Fibroblast of pulmonary artery (primary cell): ENCODE data around the gene SP110.
A peak's percentile ranks its signal among the peaks of the same experiment; 100 is the strongest.
"Not testable (repeated sequence)": the region's sequence is repeated elsewhere in the genome, so short reads cannot be mapped to it uniquely, and the experiment has no call there.

ENCODE experiments used
- DNase-seq: peaks from one replicate; pipeline ENCODE4 v3.0.0-alpha.2; 2010; ENCODE audit warnings: low read depth
- H3K4me3 ChIP-seq: replicated peaks from 2 replicates; pipeline ENCODE4 v1.5.1; 2011; ENCODE audit warnings: low read depth, mild to moderate bottlenecking, control low read depth, low read length, moderate library complexity
- TF ChIP-seq, protein P1 (sequence below): IDR thresholded peaks from 2 replicates; pipeline ENCODE4 v1.5.1; 2011; ENCODE audit warnings: mild to moderate bottlenecking, control low read depth, low read length, inconsistent platforms; ENCODE audit errors: missing control alignments

Gene SP110

DNA sequence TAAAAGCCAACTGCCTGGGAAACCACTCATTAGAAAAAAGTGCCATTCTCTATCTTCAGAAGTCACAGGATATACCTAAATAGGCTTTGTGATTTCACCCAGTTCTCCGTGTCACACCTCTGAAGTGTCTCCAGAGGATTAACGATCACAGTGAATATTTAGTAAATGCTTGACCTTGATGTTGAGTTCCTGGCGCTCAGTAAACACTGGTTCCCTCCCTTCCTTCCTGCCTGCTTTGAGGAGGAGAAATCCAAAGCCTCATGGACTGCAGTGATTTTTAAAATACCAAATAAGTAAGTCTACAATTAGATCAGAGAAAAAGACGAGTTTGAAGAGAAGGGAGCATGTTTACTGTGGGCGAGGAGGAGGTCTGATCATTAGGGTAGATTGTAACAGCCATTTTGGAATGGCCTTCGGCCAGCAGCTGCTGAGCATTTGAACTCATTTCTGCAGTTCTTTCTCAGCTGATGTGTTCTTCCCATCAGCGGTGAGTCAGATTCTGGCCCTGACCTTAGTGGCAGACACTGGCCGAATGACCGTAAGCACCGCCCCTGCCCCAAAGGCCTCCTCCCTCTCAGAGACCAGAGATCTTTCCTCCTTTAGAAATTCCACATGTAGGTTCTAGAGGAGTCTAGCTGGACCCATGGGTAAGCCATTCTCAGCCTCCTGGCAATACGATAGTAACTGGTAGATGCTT is 89.0 kb downstream of the SP110 start:
- TF ChIP-seq, protein P1, sequence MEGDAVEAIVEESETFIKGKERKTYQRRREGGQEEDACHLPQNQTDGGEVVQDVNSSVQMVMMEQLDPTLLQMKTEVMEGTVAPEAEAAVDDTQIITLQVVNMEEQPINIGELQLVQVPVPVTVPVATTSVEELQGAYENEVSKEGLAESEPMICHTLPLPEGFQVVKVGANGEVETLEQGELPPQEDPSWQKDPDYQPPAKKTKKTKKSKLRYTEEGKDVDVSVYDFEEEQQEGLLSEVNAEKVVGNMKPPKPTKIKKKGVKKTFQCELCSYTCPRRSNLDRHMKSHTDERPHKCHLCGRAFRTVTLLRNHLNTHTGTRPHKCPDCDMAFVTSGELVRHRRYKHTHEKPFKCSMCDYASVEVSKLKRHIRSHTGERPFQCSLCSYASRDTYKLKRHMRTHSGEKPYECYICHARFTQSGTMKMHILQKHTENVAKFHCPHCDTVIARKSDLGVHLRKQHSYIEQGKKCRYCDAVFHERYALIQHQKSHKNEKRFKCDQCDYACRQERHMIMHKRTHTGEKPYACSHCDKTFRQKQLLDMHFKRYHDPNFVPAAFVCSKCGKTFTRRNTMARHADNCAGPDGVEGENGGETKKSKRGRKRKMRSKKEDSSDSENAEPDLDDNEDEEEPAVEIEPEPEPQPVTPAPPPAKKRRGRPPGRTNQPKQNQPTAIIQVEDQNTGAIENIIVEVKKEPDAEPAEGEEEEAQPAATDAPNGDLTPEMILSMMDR = no peak
- no peak overlapping the region for H3K4me3 ChIP-seq

DNA sequence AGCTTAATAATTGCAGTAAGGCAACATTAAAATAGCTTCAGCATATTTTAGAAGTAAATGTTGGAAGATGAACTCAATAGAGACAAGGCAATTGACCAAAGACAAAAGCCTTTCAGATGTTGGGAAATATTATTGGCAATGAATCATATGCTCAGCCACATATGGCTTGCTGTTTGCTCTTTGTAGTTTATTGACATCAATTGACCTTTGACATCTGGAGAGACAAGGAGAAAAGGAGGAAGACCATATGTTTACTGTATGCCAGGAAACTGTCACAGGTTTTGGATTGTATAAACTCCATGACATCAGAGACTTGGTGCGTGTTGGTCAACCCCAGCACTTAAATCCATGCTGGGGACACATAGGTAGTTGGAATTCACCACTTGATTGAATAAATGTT is 90.4 kb downstream of the SP110 start:
- DNase-seq = no peak
- no peak overlapping the region for H3K4me3 ChIP-seq
- TF ChIP-seq, protein P1 = no peak

More for the DNA sequence above, 89.0 kb downstream of the SP110 start:
- peak; percentile 55 for DNase-seq

DNA sequence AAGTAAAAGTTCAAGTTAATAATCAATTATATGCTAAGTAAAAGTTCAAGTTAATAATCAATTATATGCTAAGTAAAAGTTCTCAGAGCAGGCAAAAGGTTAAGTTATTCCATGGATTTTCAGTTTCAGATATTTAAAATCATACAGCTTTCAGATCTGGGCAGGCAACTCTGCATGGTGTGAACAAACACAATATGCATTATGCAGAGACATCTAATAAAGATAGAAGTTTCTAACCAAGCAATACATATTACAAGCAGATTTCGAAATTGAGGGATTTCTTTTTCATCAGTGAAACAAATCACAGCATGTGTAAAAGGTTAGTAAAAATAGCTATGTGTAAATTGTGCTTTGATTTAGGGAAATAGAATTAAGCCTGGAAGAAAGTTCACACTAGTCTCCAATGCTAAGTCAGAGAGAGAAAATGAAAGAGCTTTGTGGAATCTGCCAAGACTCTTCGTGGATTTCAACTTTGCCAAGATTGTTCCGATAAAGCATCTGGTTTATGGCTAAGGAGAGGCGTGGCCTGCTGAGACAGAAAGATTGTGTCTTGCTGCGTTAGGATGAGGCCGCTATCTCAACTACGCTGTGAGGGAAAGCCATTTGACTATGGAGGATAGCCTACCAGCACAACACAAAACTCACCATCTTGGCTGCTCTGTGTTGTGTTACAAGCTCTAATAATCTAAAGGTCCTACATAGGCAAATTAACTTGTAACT is 91.0 kb downstream of the SP110 start:
- H3K4me3 ChIP-seq = no peak overlapping the region
- TF ChIP-seq, protein P1 = no peak
- DNase-seq = peak; percentile 4

DNA sequence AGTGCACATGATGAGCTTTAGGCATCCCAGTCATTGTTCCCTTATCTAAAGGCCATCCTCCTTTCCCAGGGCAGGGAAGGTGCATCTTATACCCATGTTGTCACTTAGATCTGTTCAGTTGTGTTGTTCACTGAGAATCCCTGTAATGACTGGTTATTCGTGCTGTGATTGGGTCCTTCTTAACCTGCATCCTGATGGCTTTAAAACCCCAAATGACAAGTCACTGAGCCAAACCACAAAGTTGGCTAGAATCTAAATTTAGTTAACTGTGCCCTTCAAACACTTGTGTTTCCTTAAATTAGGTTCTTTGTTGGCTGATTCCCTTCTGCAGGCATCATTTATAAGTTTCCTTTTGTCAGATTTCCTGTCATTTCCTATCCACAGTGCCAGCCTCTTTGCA is 92.6 kb downstream of the SP110 start:
- no peak overlapping the region for H3K4me3 ChIP-seq
- TF ChIP-seq, protein P1 = no peak
- DNase-seq = no peak

DNA sequence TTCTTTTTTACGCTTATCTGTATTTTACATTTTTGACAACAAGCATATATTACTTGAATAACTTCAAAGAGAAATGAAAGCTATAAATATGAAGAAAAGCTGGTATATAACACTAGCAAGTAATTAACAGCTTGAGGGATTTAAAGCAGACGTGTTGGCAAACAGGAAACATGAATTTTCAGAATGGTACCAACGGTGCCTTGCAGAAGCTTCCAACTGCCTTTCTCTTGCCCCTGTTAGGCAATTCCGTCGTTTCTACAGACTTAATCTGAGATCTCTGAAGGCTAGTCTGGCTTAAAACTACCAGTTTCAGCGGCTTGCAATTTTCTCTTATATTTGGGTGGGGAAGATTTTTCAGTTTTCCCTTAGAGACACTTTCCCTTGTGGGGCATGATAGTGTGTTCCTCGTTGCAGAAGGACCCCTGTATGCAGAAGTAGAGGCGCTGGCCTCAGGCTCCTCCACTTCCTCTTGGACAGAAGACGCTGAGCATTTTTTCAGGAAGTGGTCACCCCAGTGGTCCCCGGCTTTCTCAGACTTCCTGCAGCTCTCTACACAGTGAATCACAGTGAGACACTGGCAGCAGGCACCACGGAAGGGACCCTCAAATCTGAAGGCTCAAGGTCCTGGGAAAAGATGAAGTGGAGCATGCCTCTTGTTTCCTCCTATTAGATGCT is 94.9 kb downstream of the SP110 start:
- TF ChIP-seq, protein P1 = no peak
- no peak for DNase-seq
- no peak overlapping the region for H3K4me3 ChIP-seq

DNA sequence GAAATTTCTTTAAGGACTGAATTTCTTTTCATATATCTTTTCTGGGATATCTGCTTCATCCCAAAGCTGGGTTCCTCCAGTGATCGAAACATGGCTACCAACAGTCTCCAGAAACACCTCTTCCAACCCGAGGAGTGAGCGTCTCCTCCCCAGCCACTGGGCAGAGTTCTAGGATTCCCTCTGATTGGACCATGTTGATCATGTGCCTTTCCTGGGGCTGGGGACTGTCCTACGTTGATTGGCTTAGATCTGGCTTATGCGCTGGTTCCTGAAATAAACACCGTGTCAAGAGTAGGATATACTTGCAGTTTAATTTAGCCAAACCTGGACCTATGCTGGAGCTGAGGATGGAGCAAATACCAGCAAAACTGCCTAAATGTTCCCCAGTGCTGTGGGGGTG is 95.5 kb downstream of the SP110 start:
- DNase-seq = no peak
- H3K4me3 ChIP-seq = no peak overlapping the region
- TF ChIP-seq, protein P1 = no peak

DNA sequence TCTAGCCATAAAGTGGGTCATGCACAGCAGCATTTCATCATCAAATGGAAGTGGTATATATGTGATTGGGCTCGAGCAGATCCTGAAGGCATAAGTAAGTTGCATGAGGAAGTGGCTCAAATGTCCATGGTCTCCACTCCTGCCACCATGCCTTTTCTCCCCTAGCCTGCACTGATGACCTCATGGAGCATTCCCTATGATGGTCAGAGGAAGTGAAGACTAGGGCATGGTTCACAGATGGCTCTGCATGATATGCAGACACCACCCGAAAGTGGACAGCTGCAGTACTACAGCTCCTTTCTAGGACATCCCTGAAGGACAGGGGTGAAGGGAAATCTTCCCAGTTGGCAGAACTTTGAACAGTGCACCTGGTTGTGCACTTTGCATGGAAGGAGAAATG is 99.4 kb downstream of the SP110 start:
- DNase-seq, H3K4me3 ChIP-seq: not testable (repeated sequence)

DNA sequence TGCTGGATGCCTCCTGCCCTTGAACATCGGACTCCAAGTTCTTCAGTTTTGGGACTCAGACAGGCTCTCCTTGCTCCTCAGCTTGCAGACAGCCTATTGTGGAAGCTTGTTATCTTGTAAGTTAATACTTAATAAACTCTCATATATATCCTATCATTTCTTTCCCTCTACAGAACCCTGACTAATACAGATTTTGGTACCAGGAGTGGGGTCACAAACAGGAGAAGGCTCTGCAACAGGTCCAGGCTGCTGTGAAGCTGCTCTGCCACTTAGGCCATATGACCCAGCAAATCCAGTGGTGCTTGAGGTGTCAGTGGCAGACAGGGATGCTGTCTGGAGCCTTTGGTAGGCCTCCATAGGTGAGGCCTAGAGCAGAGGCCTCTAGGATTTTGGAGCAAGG is 100.0 kb downstream of the SP110 start:
- H3K4me3 ChIP-seq, DNase-seq: not testable (repeated sequence)
